SK-N-SH (cell line): ENCODE data around the gene F2R.

ENCODE experiments used
- CTCF ChIP-seq: fragments of 200-600 bp; sonication (generic); IDR thresholded peaks from 2 replicates; pipeline ENCODE4 v1.6.1; 2017; ENCODE audit warnings: antibody characterized with exemption, mild to moderate bottlenecking, moderate library complexity
- EZH2phosphoT487 ChIP-seq: fragments of 200-600 bp; sonication (generic); IDR thresholded peaks from 2 replicates; pipeline ENCODE4 v1.6.1; 2017; ENCODE audit warnings: low read depth, mixed run types, mild to moderate bottlenecking, antibody characterized with exemption, moderate library complexity, borderline replicate concordance
- FOXM1 ChIP-seq: IDR thresholded peaks from 2 replicates; pipeline ENCODE4 v1.4.0; 2012; ENCODE audit warnings: low read depth, mild to moderate bottlenecking
- GABPA ChIP-seq: IDR thresholded peaks from 2 replicates; pipeline ENCODE4 v1.4.0; 2012; ENCODE audit warnings: low read depth, mild to moderate bottlenecking
- JUND ChIP-seq: IDR thresholded peaks from 2 replicates; pipeline ENCODE4 v1.4.0; 2012
- POLR2AphosphoS5 ChIP-seq: IDR thresholded peaks from 2 replicates; pipeline ENCODE4 v1.6.1; 2012; ENCODE audit warnings: low read depth, low read length
- RAD21 ChIP-seq: IDR thresholded peaks from 2 replicates; pipeline ENCODE4 v1.6.1; 2012; ENCODE audit warnings: mild to moderate bottlenecking, low read length
- RFX5 ChIP-seq: IDR thresholded peaks from 2 replicates; pipeline ENCODE4 v1.6.1; 2012; ENCODE audit warnings: mild to moderate bottlenecking, improper control_type of control experiment, low read length
- RXRA ChIP-seq: IDR thresholded peaks from 2 replicates; pipeline ENCODE4 v1.4.0; 2012; ENCODE audit warnings: low read depth, mild to moderate bottlenecking, borderline replicate concordance
- TAF1 ChIP-seq: IDR thresholded peaks from 2 replicates; pipeline ENCODE4 v1.6.1; 2012; ENCODE audit warnings: low read depth, mild to moderate bottlenecking, low read length, moderate library complexity, borderline replicate concordance
- TF ChIP-seq, protein P1 (sequence below): fragments of 150-350 bp; IDR thresholded peaks from 2 replicates; pipeline ENCODE4 v1.6.1; 2017; ENCODE audit warnings: antibody characterized with exemption, low read length, low read depth, borderline replicate concordance
- TF ChIP-seq, protein P2 (sequence below): IDR thresholded peaks from 2 replicates; pipeline ENCODE4 v1.6.1; 2012; ENCODE audit warnings: mild to moderate bottlenecking, low read depth, low read length, moderate library complexity

DNA sequence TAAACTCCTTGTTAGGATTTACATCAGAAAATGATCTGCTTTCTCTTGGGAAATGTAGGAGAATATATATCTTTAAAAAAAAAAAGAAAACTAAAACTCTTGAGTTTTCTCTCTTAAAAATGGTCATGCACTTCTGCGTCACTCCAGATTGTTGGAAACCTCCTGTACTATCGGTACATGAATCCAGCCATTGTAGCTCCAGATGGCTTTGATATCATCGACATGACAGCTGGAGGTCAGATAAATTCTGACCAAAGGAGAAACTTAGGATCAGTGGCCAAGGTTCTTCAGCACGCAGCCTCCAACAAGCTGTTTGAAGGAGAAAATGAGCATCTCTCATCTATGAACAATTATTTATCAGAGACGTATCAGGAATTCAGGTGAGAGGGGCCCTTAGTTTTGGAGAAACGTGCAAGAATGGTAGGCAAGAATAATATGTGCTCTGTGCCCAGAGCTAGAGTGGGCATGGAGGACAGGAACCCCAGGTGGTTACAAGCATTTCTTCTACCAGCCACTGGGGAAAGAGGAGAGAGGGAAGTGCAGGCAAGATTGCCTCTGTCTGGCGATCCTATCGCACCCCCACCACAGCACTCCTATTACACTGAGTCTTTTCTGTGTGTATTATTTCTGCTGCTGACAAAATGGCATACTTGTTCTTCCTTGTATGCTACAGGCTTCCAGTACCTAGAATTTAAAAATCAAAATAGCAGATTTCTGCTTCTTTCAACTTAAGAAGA, 41.4 kb upstream of the F2R start:
- TF ChIP-seq RXRA = no peak
- no peak for TF ChIP-seq CTCF
- TF ChIP-seq POLR2AphosphoS5 = no peak
- TF ChIP-seq, protein P1, sequence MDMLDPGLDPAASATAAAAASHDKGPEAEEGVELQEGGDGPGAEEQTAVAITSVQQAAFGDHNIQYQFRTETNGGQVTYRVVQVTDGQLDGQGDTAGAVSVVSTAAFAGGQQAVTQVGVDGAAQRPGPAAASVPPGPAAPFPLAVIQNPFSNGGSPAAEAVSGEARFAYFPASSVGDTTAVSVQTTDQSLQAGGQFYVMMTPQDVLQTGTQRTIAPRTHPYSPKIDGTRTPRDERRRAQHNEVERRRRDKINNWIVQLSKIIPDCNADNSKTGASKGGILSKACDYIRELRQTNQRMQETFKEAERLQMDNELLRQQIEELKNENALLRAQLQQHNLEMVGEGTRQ = no peak
- no peak for TF ChIP-seq FOXM1
- TF ChIP-seq JUND = no peak
- TF ChIP-seq RFX5 = no peak
- TF ChIP-seq, protein P2, sequence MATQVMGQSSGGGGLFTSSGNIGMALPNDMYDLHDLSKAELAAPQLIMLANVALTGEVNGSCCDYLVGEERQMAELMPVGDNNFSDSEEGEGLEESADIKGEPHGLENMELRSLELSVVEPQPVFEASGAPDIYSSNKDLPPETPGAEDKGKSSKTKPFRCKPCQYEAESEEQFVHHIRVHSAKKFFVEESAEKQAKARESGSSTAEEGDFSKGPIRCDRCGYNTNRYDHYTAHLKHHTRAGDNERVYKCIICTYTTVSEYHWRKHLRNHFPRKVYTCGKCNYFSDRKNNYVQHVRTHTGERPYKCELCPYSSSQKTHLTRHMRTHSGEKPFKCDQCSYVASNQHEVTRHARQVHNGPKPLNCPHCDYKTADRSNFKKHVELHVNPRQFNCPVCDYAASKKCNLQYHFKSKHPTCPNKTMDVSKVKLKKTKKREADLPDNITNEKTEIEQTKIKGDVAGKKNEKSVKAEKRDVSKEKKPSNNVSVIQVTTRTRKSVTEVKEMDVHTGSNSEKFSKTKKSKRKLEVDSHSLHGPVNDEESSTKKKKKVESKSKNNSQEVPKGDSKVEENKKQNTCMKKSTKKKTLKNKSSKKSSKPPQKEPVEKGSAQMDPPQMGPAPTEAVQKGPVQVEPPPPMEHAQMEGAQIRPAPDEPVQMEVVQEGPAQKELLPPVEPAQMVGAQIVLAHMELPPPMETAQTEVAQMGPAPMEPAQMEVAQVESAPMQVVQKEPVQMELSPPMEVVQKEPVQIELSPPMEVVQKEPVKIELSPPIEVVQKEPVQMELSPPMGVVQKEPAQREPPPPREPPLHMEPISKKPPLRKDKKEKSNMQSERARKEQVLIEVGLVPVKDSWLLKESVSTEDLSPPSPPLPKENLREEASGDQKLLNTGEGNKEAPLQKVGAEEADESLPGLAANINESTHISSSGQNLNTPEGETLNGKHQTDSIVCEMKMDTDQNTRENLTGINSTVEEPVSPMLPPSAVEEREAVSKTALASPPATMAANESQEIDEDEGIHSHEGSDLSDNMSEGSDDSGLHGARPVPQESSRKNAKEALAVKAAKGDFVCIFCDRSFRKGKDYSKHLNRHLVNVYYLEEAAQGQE = no peak
- no peak for TF ChIP-seq EZH2phosphoT487
- TF ChIP-seq RAD21 = no peak
- TF ChIP-seq GABPA = no peak
- no peak for TF ChIP-seq TAF1
